SJCRH30 (cell line): ENCODE results near the gene ST14. TPM values are rescaled to one million over a fixed set of nuclear protein-coding genes. Genes with fewer than 3 reads are reported as not detected.
"Not testable (repeated sequence)": the region's sequence is repeated elsewhere in the genome, so short reads cannot be mapped to it uniquely, and the experiment has no call there.

Experiments
- DNase-seq, 2 experiments: peaks; one replicate each; pipeline ENCODE4 v3.0.0-alpha.2; 2015 to 2020
- H3K27ac ChIP-seq: fragments of 250-450 bp; sonication (Bioruptor Pico); 2 replicates; pipeline ENCODE4 v1.5.1; 2020; ENCODE audit warnings: mild to moderate bottlenecking, moderate library complexity
- H3K27me3 ChIP-seq: fragments of 250-450 bp; sonication (Bioruptor Pico); 2 replicates; pipeline ENCODE4 v1.5.1; 2020; ENCODE audit warnings: mild to moderate bottlenecking, moderate library complexity
- H3K36me3 ChIP-seq: fragments of 250-450 bp; sonication (Bioruptor Pico); 2 replicates; pipeline ENCODE4 v1.5.1; 2020; ENCODE audit warnings: mild to moderate bottlenecking, moderate library complexity
- H3K4me1 ChIP-seq: fragments of 250-450 bp; sonication (Bioruptor Pico); 2 replicates; pipeline ENCODE4 v1.5.1; 2020; ENCODE audit warnings: mild to moderate bottlenecking, moderate library complexity
- H3K4me3 ChIP-seq: fragments of 250-450 bp; sonication (Bioruptor Pico); 2 replicates; pipeline ENCODE4 v1.5.1; 2020; ENCODE audit warnings: mild to moderate bottlenecking, moderate library complexity
- H3K9me3 ChIP-seq: fragments of 250-450 bp; sonication (Bioruptor Pico); replicated peaks from 2 replicates; pipeline ENCODE4 v1.5.1; 2020; ENCODE audit warnings: mild to moderate bottlenecking, moderate library complexity
- total RNA-seq: library from RNA; depleted of rRNA; stranded (reverse); fragments of >200 nt; shearing (Covaris generic); gene quantifications from 2 replicates; pipeline ENCODE4 v1.2.3, GENCODE V29; 2014

The ST14 gene
- total RNA-seq, 1 experiment from 2014 or later = 0.10 TPM

DNA sequence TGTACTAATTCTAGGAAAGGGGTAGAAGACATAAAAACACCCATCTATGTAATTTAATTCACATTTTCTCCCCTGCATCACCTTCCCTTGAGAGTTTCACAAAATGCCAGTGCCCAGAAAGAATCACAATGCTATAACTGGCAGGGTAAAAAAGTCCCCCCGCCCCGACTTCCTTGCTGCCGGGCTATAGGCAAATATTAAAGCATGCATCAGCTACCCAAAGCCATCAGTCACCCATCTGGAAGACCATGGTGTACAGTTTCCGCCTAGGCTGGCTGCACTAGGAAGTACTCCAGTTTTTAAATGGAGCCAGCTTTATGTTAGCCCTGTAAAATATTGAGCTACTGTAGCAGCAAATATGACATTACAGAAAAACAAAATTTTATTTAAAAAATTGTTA, 67.8 kb downstream of the ST14 start:
- Histone ChIP-seq H3K9me3 (no peaks in the 10 kb centered on the region), H3K4me3 (no peak overlapping the region), H3K4me1 (no peaks in the 10 kb centered on the region), H3K27me3 (no peaks in the 10 kb centered on the region), H3K27ac (no peak overlapping the region), H3K36me3 (no peaks in the 10 kb centered on the region)
- no peak for DNase-seq

DNA sequence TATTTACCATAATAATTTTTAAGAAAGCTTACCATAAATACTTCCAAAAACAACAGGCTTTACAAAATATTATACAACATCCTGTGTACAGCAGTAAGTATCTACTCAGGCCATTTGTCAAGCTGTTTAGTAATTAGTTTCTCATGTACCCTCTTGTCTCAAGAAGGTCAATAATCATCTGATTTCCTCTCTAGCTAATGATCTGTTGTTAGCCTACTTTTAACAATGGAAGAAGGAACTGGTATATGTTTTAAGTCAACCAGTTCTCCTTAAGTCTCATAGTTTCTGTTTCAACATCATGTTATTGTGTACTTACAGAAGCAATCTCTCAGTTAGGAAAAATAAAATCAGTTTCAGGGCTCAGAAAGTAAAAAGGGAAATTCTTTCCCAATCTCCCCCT, 73.9 kb downstream of the ST14 start:
- H3K4me1 ChIP-seq, H3K36me3 ChIP-seq, H3K27me3 ChIP-seq, DNase-seq, H3K9me3 ChIP-seq, H3K27ac ChIP-seq, H3K4me3 ChIP-seq: not testable (repeated sequence)

DNA sequence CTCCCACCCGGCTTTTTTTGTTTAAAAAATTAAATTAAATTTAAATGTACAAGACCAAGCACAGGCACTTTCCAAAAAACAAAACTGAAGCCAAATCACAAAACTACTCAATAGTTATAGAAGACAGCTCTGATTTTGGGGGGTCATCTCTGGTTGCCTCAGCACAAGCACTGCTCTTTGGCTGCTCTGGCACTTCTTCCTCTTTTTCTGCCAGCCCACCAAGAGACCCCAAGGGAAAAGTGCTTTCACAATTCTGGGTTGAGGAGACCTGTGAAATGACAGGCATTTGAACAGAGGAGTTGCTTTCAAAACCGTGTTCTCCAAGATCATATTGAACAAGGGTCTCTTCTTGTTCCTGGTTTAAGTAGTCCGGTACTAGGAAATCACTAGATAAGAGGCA, 74.3 kb downstream of the ST14 start:
- not testable (repeated sequence) for H3K36me3 ChIP-seq, H3K4me3 ChIP-seq

DNA sequence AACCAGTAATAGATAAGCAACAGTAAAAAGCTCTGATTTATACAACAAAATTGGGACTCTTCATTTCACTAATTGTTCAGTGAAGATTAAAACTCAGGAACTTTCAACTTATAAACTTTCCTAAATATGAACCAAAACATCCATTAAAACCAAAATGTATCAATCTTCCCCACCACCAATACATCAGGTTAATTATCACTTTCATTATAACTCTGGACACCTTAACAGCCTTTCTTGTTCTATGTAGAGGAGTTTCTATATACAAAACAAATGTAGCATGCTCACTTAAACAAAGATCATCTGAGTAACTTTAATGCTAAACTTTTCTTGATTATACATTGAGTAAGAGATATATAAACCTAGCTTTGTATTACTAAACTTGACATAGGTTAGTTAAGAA, 74.7 kb downstream of the ST14 start:
- Histone ChIP-seq H3K9me3 (no peaks in the 10 kb centered on the region), H3K27me3 (no peaks in the 10 kb centered on the region), H3K36me3 (peaks cover 2% of the 10 kb centered on the region; the same call in 1 of the 2 replicates), H3K27ac (no peak overlapping the region), H3K4me3 (no peak overlapping the region), H3K4me1 (no peaks in the 10 kb centered on the region)
- no peak for DNase-seq

More for the DNA sequence above, 74.3 kb downstream of the ST14 start:
- H3K27ac ChIP-seq, DNase-seq, H3K9me3 ChIP-seq, H3K4me1 ChIP-seq, H3K27me3 ChIP-seq: not testable (repeated sequence)

DNA sequence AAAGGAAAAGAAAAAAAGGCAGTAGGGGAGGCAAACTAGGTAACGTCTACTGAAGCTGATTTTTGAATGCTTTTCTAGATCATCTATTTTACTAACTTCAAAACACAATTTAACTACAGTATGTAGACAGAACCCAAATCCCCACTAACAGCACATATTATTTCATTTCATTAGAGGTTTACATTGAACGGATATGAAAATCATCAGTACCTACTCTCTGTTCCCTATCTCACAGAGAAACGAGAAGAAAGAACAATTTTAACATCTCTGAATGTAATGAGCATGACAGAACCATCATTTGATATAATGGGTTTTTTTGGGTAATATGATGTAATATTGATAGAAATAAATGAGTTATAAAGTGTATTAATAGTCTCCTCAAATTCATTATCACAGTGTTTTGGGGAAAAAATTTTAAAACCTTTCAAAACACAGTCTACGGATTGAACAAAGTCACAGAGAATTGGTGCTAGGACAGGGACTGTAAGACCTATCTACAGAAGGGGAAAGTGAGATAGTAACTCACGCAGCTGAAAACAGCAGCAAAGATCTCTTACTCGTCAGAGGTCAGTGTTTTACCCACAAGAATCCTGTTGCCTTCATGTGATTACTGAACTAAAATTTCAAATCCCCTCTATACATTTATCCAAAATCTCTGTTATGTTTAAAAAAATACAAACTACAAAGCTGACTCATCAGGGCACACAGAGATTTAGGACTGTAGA, 77.9 kb downstream of the ST14 start:
- H3K27me3 ChIP-seq = no peaks in the 10 kb centered on the region
- no peak for DNase-seq
- H3K4me1 ChIP-seq = no peaks in the 10 kb centered on the region
- H3K4me3 ChIP-seq = no peak overlapping the region
- H3K27ac ChIP-seq = no peak overlapping the region
- no peaks in the 10 kb centered on the region for H3K9me3 ChIP-seq
- H3K36me3 ChIP-seq = peaks cover 2% of the 10 kb centered on the region; the same call in 1 of the 2 replicates

GRCh38 chr11:130241713-130242112, 82.1 kb downstream of the ST14 start:
- Histone ChIP-seq H3K36me3 (no peaks in the 10 kb centered on the region), H3K9me3 (no peaks in the 10 kb centered on the region), H3K27me3 (no peaks in the 10 kb centered on the region), H3K4me1 (no peaks in the 10 kb centered on the region), H3K27ac (no peak overlapping the region), H3K4me3 (no peak overlapping the region)
- DNase-seq = no peak

GRCh38 chr11:130243816-130244215, 84.2 kb downstream of the ST14 start:
- Histone ChIP-seq H3K9me3 (no peaks in the 10 kb centered on the region), H3K4me1 (no peaks in the 10 kb centered on the region), H3K27me3 (no peaks in the 10 kb centered on the region), H3K36me3 (no peaks in the 10 kb centered on the region), H3K4me3 (no peak overlapping the region), H3K27ac (no peak overlapping the region)
- DNase-seq = no peak

DNA sequence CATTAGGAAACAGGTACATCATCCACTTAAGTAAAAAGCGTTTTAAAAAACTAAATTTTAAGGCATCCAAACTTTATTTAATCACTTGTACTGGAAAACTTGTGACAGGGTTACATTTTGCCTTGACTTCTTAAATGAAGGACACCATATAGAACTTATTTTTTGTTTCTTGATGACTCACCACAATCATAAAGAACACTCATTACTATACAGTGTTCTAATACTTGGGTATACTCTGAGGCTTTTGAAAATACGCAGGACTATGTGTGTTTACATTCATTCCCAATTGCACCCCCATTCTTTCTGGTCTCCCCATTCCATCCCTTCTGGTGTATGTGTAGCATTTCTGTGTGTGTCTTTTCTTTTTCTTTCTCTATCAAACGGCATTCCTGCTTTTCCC, 85.3 kb downstream of the ST14 start:
- H3K36me3 ChIP-seq = no peaks in the 10 kb centered on the region
- no peaks in the 10 kb centered on the region for H3K9me3 ChIP-seq
- no peak overlapping the region for H3K27ac ChIP-seq
- no peaks in the 10 kb centered on the region for H3K27me3 ChIP-seq
- no peak overlapping the region for H3K4me3 ChIP-seq
- no peaks in the 10 kb centered on the region for H3K4me1 ChIP-seq
- DNase-seq = no peak

- not testable (repeated sequence) for H3K36me3 ChIP-seq, H3K27ac ChIP-seq, H3K27me3 ChIP-seq, H3K4me3 ChIP-seq, H3K4me1 ChIP-seq, DNase-seq, H3K9me3 ChIP-seq
Measured at GRCh38 chr11:130245375-130245774, 85.8 kb downstream of the ST14 start.

DNA sequence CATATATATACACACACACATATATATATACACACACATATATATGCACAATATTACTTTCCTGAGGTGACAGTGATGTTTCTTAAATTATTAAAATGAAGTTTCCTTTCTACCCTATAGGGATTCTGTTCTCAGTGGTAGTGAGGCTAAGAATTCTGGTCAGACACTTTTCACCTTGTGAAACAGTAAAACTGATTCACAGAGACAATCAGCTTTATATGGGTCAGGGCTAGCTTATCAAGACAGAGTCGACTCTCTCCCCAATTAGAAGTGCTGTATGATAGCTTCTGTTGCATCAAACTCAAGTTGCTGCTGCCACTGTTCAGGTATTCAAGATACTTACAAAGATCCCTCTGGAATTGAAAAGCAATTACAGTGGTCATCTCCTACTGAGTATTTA, 86.7 kb downstream of the ST14 start:
- Histone ChIP-seq H3K27me3 (no peaks in the 10 kb centered on the region), H3K36me3 (no peaks in the 10 kb centered on the region), H3K9me3 (no peaks in the 10 kb centered on the region), H3K4me1 (no peaks in the 10 kb centered on the region), H3K4me3 (no peak overlapping the region), H3K27ac (no peak overlapping the region)
- no peak for DNase-seq

GRCh38 chr11:130246738-130247137, 87.2 kb downstream of the ST14 start:
- Histone ChIP-seq H3K4me1 (no peaks in the 10 kb centered on the region), H3K9me3 (no peaks in the 10 kb centered on the region), H3K36me3 (no peaks in the 10 kb centered on the region), H3K27me3 (no peaks in the 10 kb centered on the region), H3K27ac (no peak overlapping the region), H3K4me3 (no peak overlapping the region)
- DNase-seq = no peak

- Histone ChIP-seq H3K36me3 (no peaks in the 10 kb centered on the region), H3K27me3 (no peaks in the 10 kb centered on the region), H3K27ac (no peak overlapping the region), H3K4me3 (no peak overlapping the region), H3K4me1 (no peaks in the 10 kb centered on the region), H3K9me3 (no peaks in the 10 kb centered on the region)
- DNase-seq = no peak
Measured at GRCh38 chr11:130247319-130247718, 87.7 kb downstream of the ST14 start.

DNA sequence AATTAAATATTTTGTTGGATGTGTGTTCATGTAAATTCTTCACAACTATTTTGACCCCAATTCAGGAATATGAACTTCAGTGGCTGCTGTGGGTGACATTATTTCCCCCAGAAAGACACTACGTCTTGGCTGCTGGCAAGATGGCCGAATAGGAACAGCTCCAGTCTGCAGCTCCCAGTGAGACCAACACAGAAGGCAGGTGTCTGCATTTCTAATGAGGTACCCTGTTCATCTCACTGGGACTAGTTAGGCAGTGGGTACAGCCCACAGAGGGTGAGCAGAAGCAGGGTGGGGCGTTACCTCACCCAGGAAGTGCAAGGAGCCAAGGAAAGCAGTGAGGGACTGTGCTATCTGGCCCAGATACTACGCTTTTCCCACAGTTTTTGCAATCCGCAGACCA, 89.8 kb downstream of the ST14 start:
- Histone ChIP-seq H3K4me3 (no peak overlapping the region), H3K9me3 (no peaks in the 10 kb centered on the region), H3K27ac (no peak overlapping the region), H3K36me3 (no peaks in the 10 kb centered on the region), H3K4me1 (no peaks in the 10 kb centered on the region), H3K27me3 (no peaks in the 10 kb centered on the region)
- no peak for DNase-seq

- not testable (repeated sequence) for DNase-seq, H3K4me3 ChIP-seq, H3K36me3 ChIP-seq, H3K9me3 ChIP-seq, H3K27me3 ChIP-seq, H3K27ac ChIP-seq, H3K4me1 ChIP-seq
Measured at GRCh38 chr11:130249929-130250328, 90.3 kb downstream of the ST14 start.

DNA sequence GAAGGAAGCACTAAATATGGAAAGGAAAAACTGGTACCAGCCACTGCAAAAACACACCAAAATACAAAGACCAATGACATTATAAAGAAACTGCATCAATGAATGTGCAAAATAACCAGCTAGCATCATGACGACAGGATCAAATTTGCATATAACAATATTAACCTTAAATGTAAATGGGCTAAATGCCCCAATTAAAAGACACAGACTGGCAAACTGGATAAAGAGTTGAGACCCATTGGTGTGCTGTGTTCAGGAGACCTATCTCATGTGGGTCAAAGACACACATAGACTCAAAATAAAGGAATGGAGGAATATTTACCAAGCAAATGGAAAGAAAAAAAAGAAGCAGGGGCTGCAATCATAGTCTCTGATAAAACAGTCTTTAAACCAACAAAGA, 92.2 kb downstream of the ST14 start:
- H3K36me3 ChIP-seq, H3K9me3 ChIP-seq, H3K27me3 ChIP-seq, DNase-seq, H3K4me1 ChIP-seq, H3K27ac ChIP-seq, H3K4me3 ChIP-seq: not testable (repeated sequence)
